Nasal cavity respiratory epithelium epithelial cell of viscerocranial mucosa (primary cell): ENCODE measurements around the gene DOCK2. TPM values are rescaled to one million over a fixed set of nuclear protein-coding genes. Genes with fewer than 3 reads are reported as not detected.

Experiments used
- total RNA-seq: library from RNA; depleted of rRNA; stranded (reverse); fragments of >200 nt; gene quantifications from 2 replicates; pipeline ENCODE4 v1.2.3, GENCODE V29; 2014

Gene DOCK2
- total RNA-seq = 0.14 TPM in 1 of 2 replicates, not detected in the other

DNA sequence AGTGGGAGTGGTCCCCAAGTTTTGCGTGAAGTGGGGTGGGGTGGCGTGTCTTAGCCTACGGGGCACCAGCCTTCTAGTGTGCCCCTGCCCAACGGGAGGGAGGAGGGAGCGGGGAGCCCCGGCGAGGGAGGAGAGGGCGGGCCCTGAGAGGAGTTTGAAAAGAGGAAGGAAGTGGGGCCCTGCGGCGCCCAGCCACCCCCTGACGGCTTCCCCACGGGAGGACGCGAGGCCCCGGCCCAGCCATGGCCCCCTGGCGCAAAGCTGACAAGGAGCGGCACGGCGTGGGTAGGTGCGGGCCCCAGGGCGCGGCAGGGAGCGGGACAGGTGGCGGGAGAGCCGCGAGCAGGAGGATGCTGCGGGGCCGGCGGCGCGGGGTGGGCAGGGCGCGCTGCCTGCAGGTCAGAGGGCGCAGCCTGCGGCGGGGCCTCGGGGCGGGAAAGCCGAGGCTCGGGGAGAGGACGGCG, at the start of gene DOCK2:
Gene DOCK2, plus strand, starts transcription at position 191 of the 464 bp plus-strand sequence. Its CDS starts 52 bp downstream, at position 243.

DNA sequence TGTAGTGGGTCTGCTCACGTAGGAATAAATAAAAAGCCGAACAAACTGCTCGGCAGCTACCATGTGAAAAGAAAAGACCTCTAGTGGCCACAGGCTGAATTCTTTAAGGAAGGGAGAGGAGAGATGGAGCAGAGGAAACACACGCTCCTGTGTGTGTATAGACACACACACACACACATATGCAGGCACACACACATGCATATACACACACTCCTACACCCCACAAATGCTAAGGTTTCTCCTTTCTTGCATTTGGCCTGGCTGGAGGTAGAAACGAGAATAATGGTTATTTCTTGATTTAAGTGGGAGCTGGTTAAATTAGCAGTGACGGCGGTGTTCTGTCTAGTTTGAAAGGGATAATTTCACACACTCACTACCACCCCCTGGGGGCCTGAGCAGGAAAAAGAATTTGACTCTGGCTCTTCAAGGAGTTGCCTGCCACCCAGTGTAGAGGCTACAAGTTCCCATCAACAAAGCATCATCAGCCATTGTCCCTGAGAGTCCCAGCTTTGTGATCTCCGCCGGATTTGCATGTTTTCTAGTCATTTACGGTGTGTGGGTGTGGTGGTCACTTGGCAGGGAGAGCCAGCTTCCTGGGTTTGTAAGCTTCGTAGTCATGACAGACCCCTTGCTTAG, 343.5 kb downstream of the DOCK2 start, which contains the start of gene INSYN2B:
Gene INSYN2B, minus strand, starts transcription at position 78 of the 636 bp plus-strand sequence. CDS start 96,597 bp downstream, outside the sequence.

DNA sequence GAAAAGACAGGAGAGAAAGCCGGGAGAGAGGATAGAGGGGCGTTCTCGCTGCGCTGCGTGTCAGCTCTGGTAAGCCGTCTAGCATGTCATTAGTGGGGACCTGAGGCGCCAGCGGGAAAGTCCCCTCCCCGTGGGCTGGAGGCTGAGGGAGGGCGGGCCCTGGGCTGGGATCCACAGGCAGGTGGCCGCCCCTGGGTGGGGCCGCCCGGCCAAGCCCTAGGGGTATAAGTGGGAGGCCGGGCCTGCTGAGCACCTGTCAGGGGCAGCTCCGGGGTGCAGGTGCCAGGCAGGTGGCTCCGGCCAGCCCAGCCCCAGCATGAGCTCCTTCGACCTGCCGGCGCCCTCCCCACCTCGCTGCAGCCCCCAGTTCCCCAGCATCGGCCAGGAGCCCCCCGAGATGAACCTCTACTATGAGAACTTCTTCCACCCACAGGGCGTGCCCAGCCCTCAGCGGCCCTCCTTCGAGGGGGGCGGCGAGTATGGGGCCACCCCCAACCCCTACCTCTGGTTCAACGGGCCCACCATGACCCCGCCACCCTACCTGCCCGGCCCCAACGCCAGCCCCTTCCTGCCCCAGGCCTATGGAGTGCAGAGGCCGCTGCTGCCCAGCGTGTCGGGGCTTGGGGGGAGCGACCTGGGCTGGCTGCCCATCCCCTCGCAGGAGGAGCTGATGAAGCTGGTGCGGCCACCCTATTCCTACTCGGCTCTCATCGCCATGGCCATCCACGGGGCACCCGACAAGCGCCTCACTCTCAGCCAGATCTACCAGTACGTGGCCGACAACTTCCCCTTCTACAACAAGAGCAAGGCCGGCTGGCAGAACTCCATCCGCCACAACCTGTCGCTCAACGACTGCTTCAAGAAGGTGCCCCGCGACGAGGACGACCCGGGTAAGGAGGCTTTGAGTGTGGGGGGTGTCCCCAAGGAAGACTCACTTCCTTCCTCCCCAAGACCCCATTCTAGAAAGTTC, 468.9 kb downstream of the DOCK2 start, which contains the start of gene FOXI1:
Gene FOXI1, plus strand, starts transcription at position 256 of the 970 bp plus-strand sequence. Its CDS starts 61 bp downstream, at position 317.

Other genes with a start within 250 kb of the DOCK2 start
- 8.5 and 14.0 TPM in 2 replicates for gene SPDL1, start 53.5 kb upstream of the DOCK2 start, total RNA-seq